HEK293 (cell line): ENCODE results near the gene ARR3.

Source experiments
- CTCF ChIA-PET: fragments of 350-600 bp; formaldehyde crosslinking; extraction: SDS; loops from one replicate; lab custom pipeline; 2021; ENCODE audit warnings: antibody characterized with exemption; lab: Yijun Ruan, JAX
- POLR2A ChIA-PET: fragments of 300-600 bp; formaldehyde crosslinking; extraction: SDS; loops from one replicate; lab custom pipeline; 2020; ENCODE audit warnings: antibody characterized with exemption, inconsistent platforms; lab: Yijun Ruan, JAX
- H3K27ac ChIP-seq: fragments of 200-500 bp; sonication (Bioruptor generic); 2 replicates; pipeline ENCODE4 v1.5.1; 2014; ENCODE audit warnings: low read depth, low read length, control low read depth, inconsistent platforms; ENCODE audit errors: extremely low read depth
- H3K36me3 ChIP-seq, 2 experiments: fragments of 200-500 bp in 1 of 2; sonication (Bioruptor generic) in 1 of 2; 1 replicate in 1 of 2; 2 replicates in 1 of 2; pipeline ENCODE4 v1.5.1; 2014 to 2017; ENCODE audit warnings: inconsistent platforms in 2 of 2, low read length in 2 of 2; ENCODE audit not compliant: control insufficient read depth in 2 of 2, insufficient read depth in 1 of 2
- H3K4me1 ChIP-seq: fragments of 200-500 bp; sonication (Bioruptor generic); 2 replicates; pipeline ENCODE4 v1.5.1; 2014; ENCODE audit warnings: mild to moderate bottlenecking, low read length, inconsistent platforms; ENCODE audit not compliant: control insufficient read depth, insufficient read depth
- H3K4me3 ChIP-seq: 2 replicates; pipeline ENCODE4 v1.5.1; 2011; ENCODE audit warnings: low read depth, mild to moderate bottlenecking, control low read depth, low read length, moderate library complexity
- H3K9me3 ChIP-seq: fragments of 200-500 bp; sonication (Bioruptor generic); 2 replicates; pipeline ENCODE4 v1.5.1; 2014; ENCODE audit warnings: low read depth, low read length, inconsistent platforms; ENCODE audit not compliant: control insufficient read depth, insufficient read depth
- AEBP2 ChIP-seq: fragments of 450-650 bp; formaldehyde crosslinking; IDR thresholded peaks from 2 replicates; pipeline ENCODE4 v1.5.1; 2016; ENCODE audit warnings: missing biosample characterization, missing genetic modification characterization, borderline replicate concordance
- ELK4 ChIP-seq: IDR thresholded peaks from 2 replicates; pipeline ENCODE4 v1.6.1; 2011; ENCODE audit warnings: mild to moderate bottlenecking, low read depth, low read length, borderline replicate concordance
- KLF10 ChIP-seq: fragments of 450-650 bp; IDR thresholded peaks from 2 replicates; pipeline ENCODE4 v1.5.1; 2018; ENCODE audit warnings: missing biosample characterization, mild to moderate bottlenecking, missing genetic modification characterization
- KLF17 ChIP-seq: fragments of 450-650 bp; formaldehyde crosslinking; IDR thresholded peaks from 2 replicates; pipeline ENCODE4 v1.5.1; 2016; ENCODE audit warnings: missing biosample characterization, missing genetic modification characterization
- SCRT1 ChIP-seq: fragments of 450-650 bp; formaldehyde crosslinking; IDR thresholded peaks from 2 replicates; pipeline ENCODE4 v1.5.1; 2016; ENCODE audit warnings: missing biosample characterization, missing genetic modification characterization, borderline replicate concordance
- TSHZ1 ChIP-seq: fragments of 450-650 bp; formaldehyde crosslinking; IDR thresholded peaks from 2 replicates; pipeline ENCODE4 v1.5.1; 2016; ENCODE audit warnings: missing biosample characterization, missing genetic modification characterization, borderline replicate concordance
- ZBTB1 ChIP-seq: fragments of 450-650 bp; formaldehyde crosslinking; IDR thresholded peaks from 2 replicates; pipeline ENCODE4 v1.5.1; 2016; ENCODE audit warnings: missing biosample characterization, missing genetic modification characterization
- ZBTB48 ChIP-seq: fragments of 450-650 bp; formaldehyde crosslinking; IDR thresholded peaks from 2 replicates; pipeline ENCODE4 v1.5.1; 2016; ENCODE audit warnings: missing biosample characterization, missing genetic modification characterization
- ZEB2 ChIP-seq: fragments of 450-650 bp; formaldehyde crosslinking; IDR thresholded peaks from 2 replicates; pipeline ENCODE4 v1.5.1; 2016; ENCODE audit warnings: missing biosample characterization, missing genetic modification characterization
- ZFHX2 ChIP-seq: fragments of 450-650 bp; formaldehyde crosslinking; conservative IDR thresholded peaks from 2 replicates; pipeline ENCODE4 v1.5.1; 2016; ENCODE audit warnings: missing biosample characterization, missing genetic modification characterization
- ZNF133 ChIP-seq: fragments of 450-650 bp; formaldehyde crosslinking; IDR thresholded peaks from 2 replicates; pipeline ENCODE4 v1.5.1; 2016; ENCODE audit warnings: missing biosample characterization, missing genetic modification characterization
- ZNF223 ChIP-seq: fragments of 450-650 bp; formaldehyde crosslinking; IDR thresholded peaks from 2 replicates; pipeline ENCODE4 v1.5.1; 2016; ENCODE audit warnings: missing biosample characterization, missing genetic modification characterization
- ZNF23 ChIP-seq: fragments of 450-650 bp; formaldehyde crosslinking; IDR thresholded peaks from 2 replicates; pipeline ENCODE4 v1.5.1; 2016; ENCODE audit warnings: missing biosample characterization, missing genetic modification characterization, borderline replicate concordance
- ZNF266 ChIP-seq: fragments of 450-650 bp; formaldehyde crosslinking; IDR thresholded peaks from 2 replicates; pipeline ENCODE4 v1.5.1; 2016; ENCODE audit warnings: missing biosample characterization, missing genetic modification characterization, low read depth
- ZNF341 ChIP-seq: fragments of 450-650 bp; formaldehyde crosslinking; IDR thresholded peaks from 2 replicates; pipeline ENCODE4; 2016; ENCODE audit warnings: low read depth, missing biosample characterization, missing genetic modification characterization
- ZNF362 ChIP-seq: fragments of 450-650 bp; formaldehyde crosslinking; IDR thresholded peaks from 2 replicates; pipeline ENCODE4 v1.5.1; 2016; ENCODE audit warnings: missing biosample characterization, missing genetic modification characterization
- ZNF398 ChIP-seq: fragments of 450-650 bp; formaldehyde crosslinking; IDR thresholded peaks from 2 replicates; pipeline ENCODE4 v1.5.1; 2017; ENCODE audit warnings: missing biosample characterization, missing genetic modification characterization
- ZNF555 ChIP-seq: fragments of 450-650 bp; formaldehyde crosslinking; conservative IDR thresholded peaks from 2 replicates; pipeline ENCODE4 v1.5.1; 2017; ENCODE audit warnings: missing biosample characterization, mild to moderate bottlenecking, missing genetic modification characterization, inconsistent platforms
- ZNF558 ChIP-seq: fragments of 450-650 bp; formaldehyde crosslinking; IDR thresholded peaks from 2 replicates; pipeline ENCODE4 v1.5.1; 2016; ENCODE audit warnings: missing biosample characterization, missing genetic modification characterization
- ZNF580 ChIP-seq: fragments of 450-650 bp; formaldehyde crosslinking; IDR thresholded peaks from 2 replicates; pipeline ENCODE4 v1.5.1; 2016; ENCODE audit warnings: missing biosample characterization, missing genetic modification characterization
- ZNF624 ChIP-seq: fragments of 450-650 bp; formaldehyde crosslinking; IDR thresholded peaks from 2 replicates; pipeline ENCODE4 v1.5.1; 2017; ENCODE audit warnings: missing biosample characterization, missing genetic modification characterization
- ZNF658 ChIP-seq: fragments of 450-650 bp; formaldehyde crosslinking; IDR thresholded peaks from 2 replicates; pipeline ENCODE4; 2016; ENCODE audit warnings: missing biosample characterization, missing genetic modification characterization
- ZNF664 ChIP-seq: fragments of 450-650 bp; formaldehyde crosslinking; IDR thresholded peaks from 2 replicates; pipeline ENCODE4 v1.5.1; 2016; ENCODE audit warnings: missing biosample characterization, missing genetic modification characterization
- ZNF670 ChIP-seq: fragments of 450-650 bp; formaldehyde crosslinking; IDR thresholded peaks from 2 replicates; pipeline ENCODE4 v1.5.1; 2016; ENCODE audit warnings: missing biosample characterization, missing genetic modification characterization, low read depth
- ZNF837 ChIP-seq: fragments of 450-650 bp; formaldehyde crosslinking; IDR thresholded peaks from 2 replicates; pipeline ENCODE4 v1.5.1; 2016; ENCODE audit warnings: missing biosample characterization, missing genetic modification characterization

The ARR3 gene

GRCh38 chrX:70219938-70220764 is 48.0 kb upstream of the ARR3 start (continued):
- no peak for TF ChIP-seq TSHZ1 (tag by site-specific recombination)
- no peak for TF ChIP-seq ZNF362 (tag by site-specific recombination)
- no peak for TF ChIP-seq ZNF223 (tag by site-specific recombination)
- no peak for TF ChIP-seq ZNF23
- TF ChIP-seq ZNF837 (tag by site-specific recombination) = no peak
- TF ChIP-seq ZNF266 (tag by site-specific recombination) = no peak
- no peak for TF ChIP-seq ZBTB1
- 0 out of 2 replicates have a peak, but pooled peaks have one; percentile 14 for TF ChIP-seq ZNF555
- TF ChIP-seq ZBTB48 (tag by site-specific recombination) = no peak
- peak; percentile 100 for TF ChIP-seq KLF17 (tag by site-specific recombination)
- TF ChIP-seq KLF10 = no peak
- 0 out of 2 replicates have a peak, but pooled peaks have one; percentile 8 for TF ChIP-seq ZNF398
- no peak for TF ChIP-seq ZNF670
- TF ChIP-seq ELK4 = no peak
- TF ChIP-seq ZNF664 (tag by site-specific recombination) = no peak
- TF ChIP-seq ZNF658 (tag by site-specific recombination) = no peak
- no peak for TF ChIP-seq SCRT1 (tag by site-specific recombination)

- Histone ChIP-seq H3K9me3 (no peaks in the 10 kb centered on the region), H3K4me1 (no peaks in the 10 kb centered on the region), H3K27ac (no peak overlapping the region), H3K4me3 (no peak overlapping the region), H3K36me3 (no peaks in the 10 kb centered on the region)
- POLR2A ChIA-PET = no interaction called here
- CTCF ChIA-PET = interaction anchor here (1.1 kb wide), 1 partner anchor 29 kb away, joined by 5 read pairs; no protein-coding TSS in a partner anchor
- no peak for TF ChIP-seq ZNF266 (tag by site-specific recombination)
- TF ChIP-seq AEBP2 (tag by site-specific recombination) = no peak
- no peak for TF ChIP-seq ZNF624 (tag by site-specific recombination)
- no peak for TF ChIP-seq ZNF558 (tag by site-specific recombination)
- no peak for TF ChIP-seq ZNF223 (tag by site-specific recombination)
- no peak for TF ChIP-seq ZNF341
- TF ChIP-seq ZNF133 (tag by site-specific recombination) = no peak
- no peak for TF ChIP-seq ZFHX2 (tag by site-specific recombination)
- TF ChIP-seq ZNF580 = no peak
- no peak for TF ChIP-seq ZEB2 (tag by site-specific recombination)
- no peak for TF ChIP-seq ZNF362 (tag by site-specific recombination)
Observed at GRCh38 chrX:70226048-70226447, 42.1 kb upstream of the ARR3 start.
